C4-2B (cell line): ENCODE measurements around the gene LRWD1.

Experiments used
- ZFX ChIP-seq: fragments of 450-650 bp; IDR thresholded peaks from 2 replicates; pipeline ENCODE4 v1.6.1; 2017
- TF ChIP-seq, protein P1 (sequence below): fragments of 450-650 bp; conservative IDR thresholded peaks from 2 replicates; pipeline ENCODE4 v1.5.1; 2017; ENCODE audit warnings: mild to moderate bottlenecking

- TF ChIP-seq, protein P1, sequence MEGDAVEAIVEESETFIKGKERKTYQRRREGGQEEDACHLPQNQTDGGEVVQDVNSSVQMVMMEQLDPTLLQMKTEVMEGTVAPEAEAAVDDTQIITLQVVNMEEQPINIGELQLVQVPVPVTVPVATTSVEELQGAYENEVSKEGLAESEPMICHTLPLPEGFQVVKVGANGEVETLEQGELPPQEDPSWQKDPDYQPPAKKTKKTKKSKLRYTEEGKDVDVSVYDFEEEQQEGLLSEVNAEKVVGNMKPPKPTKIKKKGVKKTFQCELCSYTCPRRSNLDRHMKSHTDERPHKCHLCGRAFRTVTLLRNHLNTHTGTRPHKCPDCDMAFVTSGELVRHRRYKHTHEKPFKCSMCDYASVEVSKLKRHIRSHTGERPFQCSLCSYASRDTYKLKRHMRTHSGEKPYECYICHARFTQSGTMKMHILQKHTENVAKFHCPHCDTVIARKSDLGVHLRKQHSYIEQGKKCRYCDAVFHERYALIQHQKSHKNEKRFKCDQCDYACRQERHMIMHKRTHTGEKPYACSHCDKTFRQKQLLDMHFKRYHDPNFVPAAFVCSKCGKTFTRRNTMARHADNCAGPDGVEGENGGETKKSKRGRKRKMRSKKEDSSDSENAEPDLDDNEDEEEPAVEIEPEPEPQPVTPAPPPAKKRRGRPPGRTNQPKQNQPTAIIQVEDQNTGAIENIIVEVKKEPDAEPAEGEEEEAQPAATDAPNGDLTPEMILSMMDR, result no peak
- TF ChIP-seq ZFX, result no peak
These were observed 10.3 kb upstream of the LRWD1 start for GRCh38 chr7:102454468-102454867.
